HG03565 (cell line): Measurements from ENCODE around the gene DUS2.
"Not testable (repeated sequence)": the region's sequence is repeated elsewhere in the genome, so short reads cannot be mapped to it uniquely, and the experiment has no call there.

Source experiments
- ATAC-seq: cut with Tn5 transposase; IDR thresholded peaks from one replicate; pipeline ENCODE4 v1.9.1; 2021; ENCODE audit warnings: mild to moderate bottlenecking, moderate library complexity; ENCODE audit not compliant: unreplicated experiment

DUS2 gene

GRCh38 chr16:68115851-68116250 is 92.8 kb downstream of the DUS2 start:
- ATAC-seq: no peak

DNA sequence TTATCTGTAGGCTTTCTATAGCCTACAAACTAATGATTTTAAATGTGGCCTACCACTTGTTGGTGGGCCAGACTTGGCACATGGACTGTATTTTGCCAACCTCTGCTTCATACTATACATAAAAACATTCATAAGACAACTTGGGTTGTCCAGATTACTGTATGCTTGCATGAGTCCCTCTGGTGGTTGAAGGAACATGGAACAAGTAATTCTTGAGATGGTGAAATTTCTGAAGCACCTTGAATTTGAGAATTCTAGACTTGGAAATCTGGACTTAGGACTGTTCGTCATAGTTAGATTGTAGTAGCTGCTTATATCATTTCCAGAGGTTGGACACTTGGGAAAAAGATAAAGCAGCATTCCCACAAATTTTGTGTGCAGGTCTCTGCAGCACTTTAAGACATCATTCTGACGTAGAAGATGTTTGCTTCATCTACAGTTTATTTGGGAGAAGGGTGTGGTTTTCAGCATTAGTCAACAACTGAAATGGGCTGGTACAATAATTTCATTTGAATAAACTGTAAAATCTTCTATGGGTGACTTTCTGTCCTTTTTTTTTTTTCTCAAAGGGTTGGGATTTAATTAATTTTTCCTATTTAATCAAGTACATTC is 93.3 kb downstream of the DUS2 start:
- ATAC-seq: no peak

GRCh38 chr16:68117884-68118283 is 94.8 kb downstream of the DUS2 start:
- no peak for ATAC-seq

GRCh38 chr16:68118954-68119353 is 95.9 kb downstream of the DUS2 start:
- ATAC-seq: not testable (repeated sequence)

- not testable (repeated sequence) for ATAC-seq
Measured at GRCh38 chr16:68120496-68120895, 97.4 kb downstream of the DUS2 start.

DNA sequence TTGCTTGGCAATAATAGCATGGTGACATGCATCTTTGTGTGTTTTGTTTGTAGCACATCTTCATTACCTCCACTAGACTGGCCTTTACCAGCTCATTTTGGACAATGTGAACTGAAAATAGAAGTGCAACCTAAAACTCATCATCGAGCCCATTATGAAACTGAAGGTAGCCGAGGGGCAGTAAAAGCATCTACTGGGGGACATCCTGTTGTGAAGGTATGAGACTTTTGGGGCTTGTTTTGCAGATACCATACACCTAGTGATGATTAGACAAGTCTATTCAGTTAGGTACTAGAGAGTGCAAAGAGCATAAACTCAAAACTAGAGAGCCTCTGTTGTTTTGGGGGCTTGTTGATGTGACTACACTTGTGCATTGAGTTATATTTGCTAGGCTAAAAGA is 103.3 kb downstream of the DUS2 start:
- ATAC-seq: no peak

DNA sequence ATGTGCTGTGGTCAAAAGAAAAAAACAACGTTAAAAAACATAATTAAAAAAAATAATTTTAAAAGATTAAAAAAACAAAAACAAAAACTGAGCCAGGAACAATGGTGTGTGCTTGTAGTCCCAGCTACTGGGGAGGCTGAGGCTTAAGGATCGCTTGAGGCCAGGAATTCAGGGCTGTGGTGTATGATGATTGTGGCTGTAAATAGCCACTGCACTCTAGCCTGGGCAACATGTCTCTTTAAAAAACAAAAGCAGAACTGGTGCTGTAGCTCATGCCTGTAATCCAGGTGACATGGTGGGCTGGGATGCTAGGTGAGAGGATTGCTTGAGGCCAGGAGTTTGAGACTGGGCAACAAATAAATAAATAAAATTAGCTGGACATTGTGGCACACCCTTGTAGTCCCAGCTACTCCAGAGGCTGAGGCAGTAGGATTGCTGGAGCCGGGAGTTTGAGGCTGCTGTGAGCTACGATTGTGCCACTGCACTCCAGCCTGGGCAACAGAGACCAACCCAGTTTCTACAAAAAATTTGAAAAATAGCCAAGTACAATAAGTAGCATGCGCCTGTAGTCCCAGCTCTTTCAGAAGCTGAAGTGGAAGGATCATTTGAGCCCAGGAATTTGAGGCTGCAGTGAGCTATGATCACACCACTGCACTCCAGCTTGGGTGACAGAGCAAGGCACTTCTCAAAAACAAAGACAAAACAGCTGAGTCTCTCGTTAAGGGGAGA is 105.7 kb downstream of the DUS2 start:
- ATAC-seq: no peak
